GM04503 (cell line): Measurements from ENCODE around the gene GPS2.

Experiments
- DNase-seq: peaks from one replicate; pipeline ENCODE4 v3.0.0-alpha.2; 2012; ENCODE audit warnings: low read depth

The GPS2 gene

GRCh38 chr17:7293159-7293558, 22.0 kb downstream of the GPS2 start:
- no peak for DNase-seq

GRCh38 chr17:7292729-7293128, 22.4 kb downstream of the GPS2 start:
- DNase-seq = no peak

GRCh38 chr17:7292194-7292593, 23.0 kb downstream of the GPS2 start:
- DNase-seq = no peak

DNA sequence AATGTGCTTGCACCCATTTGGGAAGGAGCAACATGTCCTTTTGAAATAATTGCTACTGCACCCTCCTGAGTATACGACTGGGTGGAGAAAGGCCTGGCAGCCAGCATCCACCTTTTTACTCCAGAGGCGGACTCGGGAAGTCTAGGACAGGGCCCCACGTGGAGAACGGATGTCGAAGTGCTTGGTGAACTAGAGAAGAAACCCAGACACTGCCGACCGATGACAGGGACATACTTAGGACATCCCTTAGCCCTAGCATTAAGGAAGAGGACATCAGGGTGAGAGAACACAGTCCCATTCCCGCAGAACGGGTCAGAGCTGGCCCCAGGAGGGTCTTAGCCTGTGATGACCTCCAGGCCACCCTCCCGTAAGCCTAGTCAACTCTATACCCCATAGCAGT, 24.5 kb downstream of the GPS2 start:
- no peak for DNase-seq

DNA sequence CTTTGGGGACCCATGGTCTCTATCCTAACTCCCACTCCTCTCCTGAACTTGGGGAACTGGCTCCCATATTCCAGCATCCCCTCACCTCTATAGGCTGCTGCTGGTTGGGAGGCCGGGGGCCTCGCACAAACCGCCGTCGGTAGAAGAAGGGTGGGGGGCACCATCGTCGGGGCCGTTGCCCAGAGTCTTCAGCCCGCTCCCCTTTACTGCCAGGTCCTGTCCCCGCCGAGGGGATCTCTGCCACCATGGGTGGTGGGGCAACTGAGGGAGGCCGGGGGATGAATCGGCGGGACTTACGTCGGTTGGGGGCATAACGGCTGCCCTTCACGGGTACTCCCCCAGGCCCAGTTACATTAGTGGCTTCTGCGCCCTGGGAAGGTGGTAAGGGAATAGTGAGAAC, 25.0 kb downstream of the GPS2 start:
- DNase-seq = no peak

- no peak for DNase-seq
These were observed 25.7 kb downstream of the GPS2 start for GRCh38 chr17:7289256-7290032.

DNA sequence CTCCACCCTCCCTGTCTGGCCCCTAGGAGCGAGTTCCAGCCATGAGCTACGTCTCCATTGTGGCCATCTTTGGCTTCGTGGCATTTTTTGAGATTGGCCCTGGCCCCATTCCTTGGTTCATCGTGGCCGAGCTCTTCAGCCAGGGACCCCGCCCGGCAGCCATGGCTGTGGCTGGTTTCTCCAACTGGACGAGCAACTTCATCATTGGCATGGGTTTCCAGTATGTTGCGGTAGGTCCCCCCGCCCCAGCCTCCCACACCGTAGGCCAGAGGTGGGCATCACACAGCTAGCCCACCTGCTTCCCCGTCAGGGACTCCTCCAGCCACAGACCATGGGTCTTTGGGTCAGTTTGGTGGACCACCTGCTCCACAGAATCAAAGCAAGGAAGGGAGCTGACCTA, 29.5 kb downstream of the GPS2 start:
- DNase-seq = no peak

GRCh38 chr17:7284911-7285310, 30.2 kb downstream of the GPS2 start:
- DNase-seq = no peak

- no peak for DNase-seq
These were observed 31.5 kb downstream of the GPS2 start for GRCh38 chr17:7283471-7284216.

GRCh38 chr17:7282752-7283321, 32.3 kb downstream of the GPS2 start:
- no peak for DNase-seq

DNA sequence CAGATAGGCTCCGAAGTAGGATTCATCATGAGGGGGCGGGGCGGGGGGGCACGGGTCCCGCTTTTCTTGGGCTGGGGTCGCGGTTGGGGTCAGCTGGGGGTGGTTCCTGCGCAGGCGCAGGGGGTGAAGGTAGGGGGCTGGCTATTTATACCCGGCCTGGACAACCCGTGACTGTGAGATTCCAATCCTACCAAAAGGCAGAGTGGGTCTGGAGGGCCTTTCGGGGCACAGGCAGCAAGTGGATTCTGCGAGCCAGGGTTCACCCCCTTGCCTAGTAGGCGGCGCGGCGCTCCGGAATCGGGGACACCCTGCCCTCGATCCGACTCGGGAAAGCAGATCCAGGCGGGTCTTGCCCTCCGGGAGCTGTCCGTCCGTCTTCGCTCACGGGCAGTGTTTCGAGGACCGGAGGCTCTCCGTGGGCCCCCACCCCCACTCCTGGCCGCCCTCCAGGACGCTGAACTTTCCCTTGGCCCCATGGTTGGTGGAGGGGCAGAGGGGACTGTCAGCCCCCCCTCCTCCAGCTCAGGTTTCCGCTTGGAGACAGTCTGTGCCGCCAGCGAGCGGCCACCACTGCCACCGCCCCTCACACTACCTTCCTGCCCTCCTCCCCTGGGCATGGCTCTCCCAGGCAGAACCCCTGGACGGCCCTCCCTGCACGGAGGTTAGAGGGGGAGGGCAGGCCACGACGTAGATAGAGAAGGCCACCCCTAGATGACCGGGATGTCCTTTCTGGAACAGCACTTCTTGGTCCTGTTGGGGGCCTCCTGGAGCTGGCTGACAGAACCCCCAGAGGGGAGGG, 33.0 kb downstream of the GPS2 start:
- DNase-seq = no peak

DNA sequence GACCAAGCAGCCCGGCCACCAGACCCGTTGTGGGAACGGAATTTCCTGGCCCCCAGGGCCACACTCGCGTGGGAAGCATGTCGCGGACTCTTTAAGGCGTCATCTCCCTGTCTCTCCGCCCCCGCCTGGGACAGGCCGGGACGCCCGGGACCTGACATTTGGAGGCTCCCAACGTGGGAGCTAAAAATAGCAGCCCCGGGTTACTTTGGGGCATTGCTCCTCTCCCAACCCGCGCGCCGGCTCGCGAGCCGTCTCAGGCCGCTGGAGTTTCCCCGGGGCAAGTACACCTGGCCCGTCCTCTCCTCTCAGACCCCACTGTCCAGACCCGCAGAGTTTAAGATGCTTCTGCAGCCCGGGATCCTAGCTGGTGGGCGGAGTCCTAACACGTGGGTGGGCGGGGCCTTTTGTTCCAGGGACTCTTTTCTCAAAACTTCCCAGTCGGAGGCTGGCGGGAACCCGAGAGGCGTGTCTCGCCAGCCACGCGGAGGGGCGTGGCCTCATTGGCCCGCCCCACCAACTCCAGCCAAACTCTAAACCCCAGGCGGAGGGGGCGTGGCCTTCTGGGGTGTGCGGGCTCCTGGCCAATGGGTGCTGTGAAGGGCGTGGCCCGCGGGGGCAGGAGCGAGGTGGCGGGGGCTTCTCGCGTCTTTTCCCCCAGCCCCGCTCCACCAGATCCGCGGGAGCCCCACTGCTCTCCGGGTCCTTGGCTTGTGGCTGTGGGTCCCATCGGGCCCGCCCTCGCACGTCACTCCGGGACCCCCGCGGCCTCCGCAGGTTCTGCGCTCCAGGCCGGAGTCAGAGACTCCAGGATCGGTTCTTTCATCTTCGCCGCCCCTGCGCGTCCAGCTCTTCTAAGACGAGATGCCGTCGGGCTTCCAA, 33.8 kb downstream of the GPS2 start, which contains the start of gene SLC2A4:
SLC2A4 (plus strand) TSS at position 645 of the 879 bp plus-strand sequence; CDS start at position 862, 217 bp downstream.
- peak; percentile 44 for DNase-seq

DNA sequence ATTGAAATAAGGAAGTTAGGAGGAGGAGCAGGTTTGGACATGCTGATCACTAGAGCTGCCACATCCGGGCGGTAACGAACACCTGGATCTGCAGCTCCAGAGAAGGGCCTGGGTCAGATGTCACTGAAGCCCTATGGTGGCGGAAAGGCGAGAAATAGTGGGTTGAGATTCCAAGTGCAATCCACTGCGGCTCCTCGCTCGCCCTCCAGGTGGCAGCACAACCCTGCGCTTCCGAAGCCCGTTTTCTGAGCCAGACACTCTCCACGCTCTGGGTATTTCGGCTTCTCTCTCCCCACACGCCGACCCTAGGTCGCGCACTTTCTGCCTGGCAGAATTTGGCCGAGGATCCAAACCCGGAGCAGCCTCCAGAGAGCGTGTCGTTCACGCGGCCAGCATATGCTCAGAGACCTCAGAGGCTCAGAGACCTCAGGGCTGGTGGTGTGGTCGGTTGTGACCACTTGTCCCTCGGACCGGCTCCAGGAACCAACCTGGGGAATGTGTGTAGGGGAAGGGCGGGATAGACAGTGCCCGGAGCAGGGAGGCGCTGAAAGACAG, 34.6 kb downstream of the GPS2 start:
- no peak for DNase-seq

GRCh38 chr17:7279448-7279847, 35.7 kb downstream of the GPS2 start:
- DNase-seq = no peak

DNA sequence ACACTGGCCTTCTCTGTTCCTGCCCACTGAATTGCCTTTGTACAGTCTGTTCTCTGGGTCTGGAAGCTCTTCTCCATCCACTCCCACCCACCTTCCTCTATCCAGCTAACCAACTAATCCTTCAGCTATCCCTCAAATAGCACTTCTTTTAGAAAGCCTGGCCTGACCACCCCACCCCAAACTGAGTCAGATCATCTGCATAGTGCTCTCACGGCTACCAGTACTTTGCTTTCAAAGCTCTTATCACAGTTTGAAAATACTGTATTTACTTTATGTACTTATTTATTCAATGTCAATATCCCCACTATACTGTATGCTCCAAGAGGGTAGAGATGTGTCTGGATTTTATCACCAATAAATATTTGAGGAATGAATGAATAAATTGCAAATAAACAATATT, 48.4 kb downstream of the GPS2 start:
- no peak for DNase-seq

- no peak for DNase-seq
These were observed 51.4 kb downstream of the GPS2 start for GRCh38 chr17:7263801-7264078.

GRCh38 chr17:7262935-7263800, 52.0 kb downstream of the GPS2 start:
- DNase-seq = no peak
